Esophagus muscularis mucosa (tissue), 4 donors: ENCODE data around the gene CIRBP.

Source experiments
- EP300 ChIP-seq: sonication (generic); formaldehyde crosslinking; IDR thresholded peaks from one replicate; pipeline ENCODE4 v1.6.1; 2017; ENCODE audit warnings: antibody characterized with exemption
- POLR2AphosphoS5 ChIP-seq, 2 donors: sonication (generic); formaldehyde crosslinking; IDR thresholded peaks; one replicate each; pipeline ENCODE4 v1.6.1; 2017; ENCODE audit warnings: antibody characterized with exemption in 2 of 2
- TF ChIP-seq, protein P1 (sequence below), 3 experiments: fragments of 200-600 bp in 2 of 3; fragments of 450-650 bp in 1 of 3; sonication (generic) in 2 of 3; IDR thresholded peaks; one replicate each; pipeline ENCODE4 v1.5.1; 2017 to 2019; ENCODE audit warnings: antibody characterized with exemption in 3 of 3, mild to moderate bottlenecking in 2 of 3, moderate library complexity in 1 of 3

DNA sequence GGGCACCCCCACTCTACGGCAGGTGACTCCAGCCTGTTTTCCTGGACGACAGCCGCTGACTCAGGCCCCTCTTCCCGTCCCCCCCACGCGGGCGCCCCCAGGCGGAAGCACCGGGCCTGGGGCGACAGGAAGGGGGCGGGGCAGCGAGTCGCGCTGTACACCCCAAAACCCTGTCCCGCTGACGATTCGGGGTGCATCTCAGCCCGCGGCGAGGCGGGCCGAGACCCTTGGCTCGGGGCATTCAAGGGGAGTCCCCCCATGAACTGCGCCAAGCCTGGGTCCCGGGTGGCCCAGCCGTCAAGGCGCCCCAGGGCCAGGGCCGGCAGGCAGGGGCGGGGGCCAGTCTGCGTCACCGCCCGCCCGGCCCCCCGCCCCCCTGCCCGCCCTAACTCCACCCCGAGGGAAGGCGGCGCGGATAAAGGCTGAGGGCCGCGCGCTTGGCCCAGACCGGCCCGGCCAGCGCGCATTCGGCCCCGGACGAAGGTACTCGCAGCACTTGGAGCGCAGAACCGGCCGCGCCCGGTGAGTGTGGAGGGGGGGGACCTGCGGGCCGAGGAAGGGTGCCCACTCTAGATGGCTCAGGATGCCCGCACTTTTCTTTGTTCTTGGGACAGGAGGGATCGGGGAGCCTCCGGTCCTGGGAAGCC is 20.9 kb upstream of the CIRBP start, which contains the start of gene MIDN:
- TF ChIP-seq POLR2AphosphoS5 (IDR thresholded peaks at IDR 0.05): peak; percentile 63 to 97
- TF ChIP-seq, protein P1, sequence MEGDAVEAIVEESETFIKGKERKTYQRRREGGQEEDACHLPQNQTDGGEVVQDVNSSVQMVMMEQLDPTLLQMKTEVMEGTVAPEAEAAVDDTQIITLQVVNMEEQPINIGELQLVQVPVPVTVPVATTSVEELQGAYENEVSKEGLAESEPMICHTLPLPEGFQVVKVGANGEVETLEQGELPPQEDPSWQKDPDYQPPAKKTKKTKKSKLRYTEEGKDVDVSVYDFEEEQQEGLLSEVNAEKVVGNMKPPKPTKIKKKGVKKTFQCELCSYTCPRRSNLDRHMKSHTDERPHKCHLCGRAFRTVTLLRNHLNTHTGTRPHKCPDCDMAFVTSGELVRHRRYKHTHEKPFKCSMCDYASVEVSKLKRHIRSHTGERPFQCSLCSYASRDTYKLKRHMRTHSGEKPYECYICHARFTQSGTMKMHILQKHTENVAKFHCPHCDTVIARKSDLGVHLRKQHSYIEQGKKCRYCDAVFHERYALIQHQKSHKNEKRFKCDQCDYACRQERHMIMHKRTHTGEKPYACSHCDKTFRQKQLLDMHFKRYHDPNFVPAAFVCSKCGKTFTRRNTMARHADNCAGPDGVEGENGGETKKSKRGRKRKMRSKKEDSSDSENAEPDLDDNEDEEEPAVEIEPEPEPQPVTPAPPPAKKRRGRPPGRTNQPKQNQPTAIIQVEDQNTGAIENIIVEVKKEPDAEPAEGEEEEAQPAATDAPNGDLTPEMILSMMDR (IDR thresholded peaks at IDR 0.05): peak in 2 of 3 experiments; percentile 18 to 25
- peak; percentile 34 for TF ChIP-seq EP300
